Heart left ventricle (tissue), 16 donors: ENCODE measurements around the gene CLMP. TPM values are rescaled to one million over a fixed set of nuclear protein-coding genes. Genes with fewer than 3 reads are reported as not detected.
A peak's percentile ranks its signal among the peaks of the same experiment; 100 is the strongest.

Experiments
- ATAC-seq, 4 donors: fragments of 200-7000 bp; cut with Tn5 transposase; one replicate each; pipeline ENCODE4 v1.9.1; 2020 to 2022; ENCODE audit warnings: moderate library complexity in 4 of 4, mild to moderate bottlenecking in 3 of 4, moderate number of reproducible peaks in 1 of 4
- DNase-seq, 5 donors: peaks; one replicate each; pipeline ENCODE4 v3.0.0-alpha.2; 2020
- H3K27ac ChIP-seq, 12 donors: fragments of 200-600 bp; sonication (generic) in 4 of 12; one replicate each; pipeline versions ENCODE4 v1.5.0 to v1.8.0; 2016 to 2022; ENCODE audit warnings: mild to moderate bottlenecking in 2 of 12
- H3K27me3 ChIP-seq, 9 donors: fragments of 200-600 bp; sonication (generic) in 2 of 9; one replicate each; pipeline versions ENCODE4 v1.5.1 to v1.8.0; 2016 to 2022; ENCODE audit warnings: mild to moderate bottlenecking in 3 of 9
- H3K36me3 ChIP-seq, 9 donors: fragments of 200-600 bp; sonication (generic) in 2 of 9; one replicate each; pipeline versions ENCODE4 v1.5.0 to v1.8.0; 2018 to 2022; ENCODE audit warnings: mild to moderate bottlenecking in 2 of 9
- H3K4me1 ChIP-seq, 12 donors: fragments of 200-600 bp; sonication (generic) in 4 of 12; one replicate each; pipeline versions ENCODE4 v1.5.0 to v1.8.0; 2016 to 2022; ENCODE audit warnings: mild to moderate bottlenecking in 3 of 12
- H3K4me3 ChIP-seq, 12 donors: fragments of 200-600 bp; sonication (generic) in 4 of 12; one replicate each; pipeline versions ENCODE4 v1.5.0 to v1.8.0; 2017 to 2022; ENCODE audit warnings: mild to moderate bottlenecking in 9 of 12, moderate library complexity in 4 of 12
- H3K9me3 ChIP-seq, 12 donors: fragments of 200-600 bp; sonication (generic) in 4 of 12; one replicate each; pipeline versions ENCODE4 v1.5.0 to v1.8.0; 2016 to 2022; ENCODE audit warnings: mild to moderate bottlenecking in 1 of 12
- CTCF ChIP-seq, 12 donors: fragments of 200-600 bp; sonication (generic) in 4 of 12; IDR thresholded peaks; one replicate each; pipeline versions ENCODE4 v1.5.0 to v1.8.0; 2018 to 2022; ENCODE audit warnings: antibody characterized with exemption in 12 of 12, mild to moderate bottlenecking in 5 of 12
- POLR2A ChIP-seq, 2 donors: fragments of 450-650 bp; IDR thresholded peaks; one replicate each; pipeline ENCODE4 v1.6.1; 2017; ENCODE audit warnings: antibody characterized with exemption in 2 of 2, mild to moderate bottlenecking in 2 of 2, moderate library complexity in 2 of 2
- WGBS, 4 donors: extraction: QIAGEN DNeasy Blood & Tissue Kit in 2 of 4; methylation state at CpG; one replicate each; pipeline versions ENCODE4 v1.1.5 to v1.1.7; 2013 to 2018; 5-methylcytosine and 5-hydroxymethylcytosine counted together
- intact Hi-C, 10 donors: fragments of 100-400 bp; cut with DNase I; formaldehyde crosslinking; loops; one replicate each; pipeline versions ENCODE4 v1.11.1 to v1.14.2; 2022
- polyA plus RNA-seq, 2 donors: library from polyadenylated mRNA; stranded (reverse); fragments of 200-250 nt; gene quantifications; one replicate each; pipeline ENCODE4 v1.2.3, GENCODE V29; 2013
- total RNA-seq, 9 donors: library from RNA; depleted of rRNA in 2 of 9; stranded (reverse); fragments of >200 nt in 2 of 9; fragmentation: NEBNext Ultra II Directional in 3 of 9; extraction: Animal tissue kit (Norgen Biotek cat#: 25700) in 3 of 9; gene quantifications; one replicate each; pipeline versions ENCODE4 v1.1.0 to v1.2.4, GENCODE V29; 2016 to 2023
- donor health status: ischemic (EF 13 %, LVEDD 7.1; RV severe dilation, severe dysfunction).
- donor health status: healthy with polysubstance abuse.
- donor health status: DM: no; HTN: yes; CAD: no.
- donor health status: DM: no; HTN: no; CAD: no.
- donor health status: ischemic (EF 25% LVEDD 6.9; RV normal size, moderate dysfunction).
- donor health status: ischemic (EF 25% LVEDD 5.7; RV mildly dilated, moderate dysfunction).
- donor health status: healthy.
- donor health status: DM: yes; HTN: yes; CAD: no.
- donor health status: ischemic (EF 35%, LVEDD 5.7; RV mildly dilated, moderate dysfunction).
- donor health status: nonischemic (EF 11% LVEDD 7.7; RV severe dilation, severe dysfunction).
- donor health status: DM: yes; HTN: yes; CAD: no.
- donor health status: PGD.
- donor health status: ischemic (EF 29% LVEDD 5.4; RV normal size, mild dysfunction).
- donor health status: nonischemic (EF 23%, LVEDD 6.1; RV moderate dilation, normal function).

Gene CLMP
- total and polyA plus RNA-seq, 11 donors: 1.9 to 18.4 (median 5.8) TPM

GRCh38 chr11:123219066-123219690, 24.1 kb upstream of the CLMP start:
- ATAC-seq: peak in 1 of 4 donors; percentile 77
- peak in 2 of 5 donors; percentile 36 to 39 for DNase-seq
- Histone ChIP-seq H3K4me1 (no peaks in the 10 kb centered on the region), H3K27ac (peak overlapping the region in 1 of 12 donors; percentile 24), H3K27me3 (peaks cover 0 to 23% (median 2%) of the 10 kb centered on the region in 9 donors), H3K36me3 (no peaks in the 10 kb centered on the region), H3K9me3 (peaks cover 0 to 13% (median 0%) of the 10 kb centered on the region in 12 donors), H3K4me3 (no peak overlapping the region)
- intact Hi-C loops: no loop called here
- TF ChIP-seq POLR2A (IDR thresholded peaks at IDR 0.05): no peak
- TF ChIP-seq CTCF (IDR thresholded peaks at IDR 0.05): no peak
- 72 to 84% (median 80%) methylated on average over 9 of the region's 9 CpGs for whole genome bisulfite sequencing, 4 donors

- no peak for TF ChIP-seq CTCF (IDR thresholded peaks at IDR 0.05)
- no peak for TF ChIP-seq POLR2A (IDR thresholded peaks at IDR 0.05)
- no peaks in the 10 kb centered on the region for H3K36me3 ChIP-seq
- intact Hi-C loops: no loop called here
- peaks cover 0 to 29% (median 2%) of the 10 kb centered on the region in 9 donors for H3K27me3 ChIP-seq
- no peak for DNase-seq
- ATAC-seq: no peak
- peaks cover 0 to 13% (median 0%) of the 10 kb centered on the region in 12 donors for H3K9me3 ChIP-seq
- no peaks in the 10 kb centered on the region for H3K4me1 ChIP-seq
- 80 to 84% (median 81%) methylated on average over 5 of the region's 5 CpGs for WGBS, 4 donors
- H3K27ac ChIP-seq: no peak overlapping the region
- H3K4me3 ChIP-seq: no peak overlapping the region
These were observed 23.4 kb upstream of the CLMP start for GRCh38 chr11:123218451-123218850.

- Histone ChIP-seq H3K27ac (no peak overlapping the region), H3K4me3 (no peak overlapping the region), H3K27me3 (peaks cover 0 to 34% (median 2%) of the 10 kb centered on the region in 9 donors), H3K9me3 (peaks cover 0 to 11% (median 0%) of the 10 kb centered on the region in 12 donors), H3K36me3 (no peaks in the 10 kb centered on the region), H3K4me1 (no peaks in the 10 kb centered on the region)
- WGBS, 4 donors: 20 to 34% (median 26%) methylated on average over 3 of the region's 3 CpGs
- no peak for TF ChIP-seq POLR2A (IDR thresholded peaks at IDR 0.05)
- no peak for TF ChIP-seq CTCF (IDR thresholded peaks at IDR 0.05)
- no peak for DNase-seq
- intact Hi-C loops: no loop called here
- ATAC-seq: no peak
These were observed 22.8 kb upstream of the CLMP start for GRCh38 chr11:123217897-123218296.

GRCh38 chr11:123216249-123216648, 21.2 kb upstream of the CLMP start:
- no peak overlapping the region for H3K4me3 ChIP-seq
- H3K27me3 ChIP-seq: peaks cover 0 to 37% (median 2%) of the 10 kb centered on the region in 9 donors
- no peaks in the 10 kb centered on the region for H3K4me1 ChIP-seq
- H3K36me3 ChIP-seq: no peaks in the 10 kb centered on the region
- WGBS, 4 donors: 77 to 87% (median 84%) methylated on average over 12 of the region's 12 CpGs
- no peak for DNase-seq
- H3K27ac ChIP-seq: no peak overlapping the region
- intact Hi-C loops: no loop called here
- no peaks in the 10 kb centered on the region for H3K9me3 ChIP-seq
- no peak for ATAC-seq
- no peak for TF ChIP-seq POLR2A (IDR thresholded peaks at IDR 0.05)

GRCh38 chr11:123214940-123215339, 19.9 kb upstream of the CLMP start:
- Histone ChIP-seq H3K36me3 (no peaks in the 10 kb centered on the region), H3K4me1 (no peaks in the 10 kb centered on the region), H3K9me3 (no peaks in the 10 kb centered on the region), H3K27me3 (peaks cover 0 to 37% (median 1%) of the 10 kb centered on the region in 9 donors), H3K4me3 (no peak overlapping the region), H3K27ac (no peak overlapping the region)
- ATAC-seq: no peak
- no peak for TF ChIP-seq CTCF (IDR thresholded peaks at IDR 0.05)
- no peak for TF ChIP-seq POLR2A (IDR thresholded peaks at IDR 0.05)
- no peak for DNase-seq
- 93 to 97% (median 94%) methylated on average over 1 of the region's 1 CpG for WGBS, 4 donors
- intact Hi-C loops: no loop called here
